Neuronal stem cell (in vitro differentiated cells): Measurements from ENCODE around the gene GK.
"Not testable (repeated sequence)": the region's sequence is repeated elsewhere in the genome, so short reads cannot be mapped to it uniquely, and the experiment has no call there.

Source experiments
- DNase-seq: peaks from one replicate; pipeline ENCODE4 v3.0.0-alpha.2; 2013; ENCODE audit warnings: low spot score
- H2AFZ ChIP-seq: one replicate; pipeline ENCODE4 v1.6.1; 2013; ENCODE audit warnings: mild to moderate bottlenecking, low read length, inconsistent platforms
- H2AK5ac ChIP-seq: 2 replicates; pipeline ENCODE4 v1.6.1; 2013; ENCODE audit warnings: low read depth, mild to moderate bottlenecking, inconsistent platforms, low read length, moderate library complexity, mixed read lengths
- H2BK120ac ChIP-seq: 2 replicates; pipeline ENCODE4 v1.6.1; 2013; ENCODE audit warnings: low read depth, mild to moderate bottlenecking, inconsistent platforms, low read length, moderate library complexity, mixed read lengths
- H2BK12ac ChIP-seq: one replicate; pipeline ENCODE4 v1.6.1; 2013; ENCODE audit warnings: low read length, inconsistent platforms
- H2BK15ac ChIP-seq: 2 replicates; pipeline ENCODE4 v1.6.1; 2013; ENCODE audit warnings: mild to moderate bottlenecking, low read length, inconsistent platforms, mixed read lengths
- H2BK5ac ChIP-seq: one replicate; pipeline ENCODE4 v1.6.1; 2013; ENCODE audit warnings: inconsistent platforms, mild to moderate bottlenecking, low read length, moderate library complexity
- H3K14ac ChIP-seq: one replicate; pipeline ENCODE4 v1.6.1; 2013; ENCODE audit warnings: low read length, inconsistent platforms
- H3K18ac ChIP-seq: 2 replicates; pipeline ENCODE4 v1.6.1; 2013; ENCODE audit warnings: low read length, inconsistent platforms
- H3K23ac ChIP-seq: 2 replicates; pipeline ENCODE4 v1.6.1; 2013; ENCODE audit warnings: low read depth, mild to moderate bottlenecking, mixed read lengths, low read length, inconsistent platforms; ENCODE audit not compliant: poor library complexity
- H3K27ac ChIP-seq: replicated peaks from 3 replicates; pipeline ENCODE4 v1.5.1; 2013; ENCODE audit warnings: low read length, inconsistent platforms
- H3K27me3 ChIP-seq, 3 experiments: 2 replicates each; pipeline ENCODE4 v1.6.1; 2013; ENCODE audit warnings: low read length in 3 of 3, mild to moderate bottlenecking in 2 of 3, inconsistent platforms in 1 of 3, low read depth in 1 of 3, mixed read lengths in 1 of 3, moderate library complexity in 1 of 3; ENCODE audit not compliant: control insufficient read depth in 3 of 3, insufficient read depth in 3 of 3
- H3K36me3 ChIP-seq, 2 donors: replicated peaks in 1 of 2; 2 replicates each; pipeline ENCODE4 v1.6.1; 2013; ENCODE audit warnings: low read length in 2 of 2; ENCODE audit not compliant: control insufficient read depth in 2 of 2, insufficient read depth in 2 of 2
- H3K4ac ChIP-seq: 2 replicates; pipeline ENCODE4 v1.6.1; 2013; ENCODE audit warnings: inconsistent platforms, mild to moderate bottlenecking, low read length, moderate library complexity
- H3K4me1 ChIP-seq, 2 donors: 1 replicate in 1 of 2; 2 replicates in 1 of 2; pipeline ENCODE4 v1.6.1; 2013; ENCODE audit warnings: low read length in 2 of 2, low read depth in 1 of 2; ENCODE audit not compliant: control insufficient read depth in 2 of 2, insufficient read depth in 1 of 2
- H3K4me2 ChIP-seq: one replicate; pipeline ENCODE4 v1.6.1; 2013; ENCODE audit warnings: mild to moderate bottlenecking, low read length, inconsistent platforms; ENCODE audit not compliant: insufficient read depth, poor library complexity, severe bottlenecking
- H3K4me3 ChIP-seq, 2 donors: 2 replicates each; pipeline ENCODE4 v1.5.1; 2013; ENCODE audit warnings: low read length in 2 of 2, mild to moderate bottlenecking in 2 of 2, inconsistent platforms in 1 of 2, moderate library complexity in 1 of 2
- H3K79me1 ChIP-seq: one replicate; pipeline ENCODE4 v1.6.1; 2013; ENCODE audit warnings: low read depth, mild to moderate bottlenecking, inconsistent platforms, low read length, moderate library complexity
- H3K9ac ChIP-seq: one replicate; pipeline ENCODE4 v1.6.1; 2013; ENCODE audit warnings: mild to moderate bottlenecking, low read depth, low read length, inconsistent platforms; ENCODE audit not compliant: poor library complexity
- H3K9me3 ChIP-seq, 2 donors: replicated peaks in 1 of 2; 2 replicates each; pipeline versions ENCODE3 to v1.6.1; 2013; ENCODE audit warnings: low read length in 2 of 2, mild to moderate bottlenecking in 2 of 2, inconsistent platforms in 1 of 2, low read depth in 1 of 2, mixed read lengths in 1 of 2, moderate library complexity in 1 of 2; ENCODE audit not compliant: control insufficient read depth in 2 of 2, insufficient read depth in 1 of 2
- H4K8ac ChIP-seq: one replicate; pipeline ENCODE4 v1.6.1; 2013; ENCODE audit warnings: low read depth, mild to moderate bottlenecking, inconsistent platforms, low read length, moderate library complexity
- H4K91ac ChIP-seq: one replicate; pipeline ENCODE4 v1.6.1; 2013; ENCODE audit warnings: low read length, low read depth, mild to moderate bottlenecking, inconsistent platforms; ENCODE audit not compliant: poor library complexity
- WGBS, 2 donors: extraction: QIAGEN DNeasy Blood & Tissue Kit; methylation state at CpG; one replicate each; pipeline ENCODE4 v1.1.7; 2013; ENCODE audit warnings: missing lambda C conversion rate in 2 of 2, mixed read lengths in 1 of 2; ENCODE audit not compliant: insufficient read length in 2 of 2, insufficient replicate concordance in 1 of 2; ENCODE audit errors: extremely low coverage in 2 of 2; 5-methylcytosine and 5-hydroxymethylcytosine counted together

GK gene

GRCh38 chrX:30634070-30634469 lies 19.2 kb upstream of the GK start:
- not testable (repeated sequence) for H2BK5ac ChIP-seq, H3K27ac ChIP-seq, H3K4me3 ChIP-seq, H2BK15ac ChIP-seq, H4K8ac ChIP-seq, H3K4ac ChIP-seq, H3K4me1 ChIP-seq, H2AK5ac ChIP-seq, DNase-seq, H3K9me3 ChIP-seq, H3K23ac ChIP-seq, H2BK12ac ChIP-seq, H3K14ac ChIP-seq, H3K27me3 ChIP-seq, H3K36me3 ChIP-seq, H3K79me1 ChIP-seq, H4K91ac ChIP-seq, H2BK120ac ChIP-seq, H2AFZ ChIP-seq, H3K4me2 ChIP-seq, H3K9ac ChIP-seq, H3K18ac ChIP-seq
- WGBS, 2 donors, result no CpG with 5 or more reads among the region's 6 CpGs

- DNase-seq, result no peak
Observed at GRCh38 chrX:30635630-30636029, 17.6 kb upstream of the GK start.

GRCh38 chrX:30637874-30638815 lies 15.1 kb upstream of the GK start:
- Histone ChIP-seq H3K27me3 (no peaks in the 10 kb centered on the region), H2BK120ac (no peak overlapping the region), H2BK12ac (no peak overlapping the region), H3K36me3 (no peaks in the 10 kb centered on the region), H3K14ac (no peak overlapping the region), H2AK5ac (no peak overlapping the region), H2BK5ac (no peak overlapping the region), H3K27ac (no peak overlapping the region), H3K4ac (no peak overlapping the region), H4K8ac (no peak overlapping the region), H4K91ac (no peak overlapping the region), H3K4me3 (no peak overlapping the region), H3K9ac (no peak overlapping the region), H3K4me1 (no peaks in the 10 kb centered on the region), H2AFZ (no peak overlapping the region), H3K79me1 (no peaks in the 10 kb centered on the region), H3K23ac (no peak overlapping the region), H3K18ac (no peak overlapping the region), H3K9me3 (no peaks in the 10 kb centered on the region), H3K4me2 (no peak overlapping the region), H2BK15ac (no peak overlapping the region)
- no peak for DNase-seq
- no CpG with 5 or more reads among the region's 8 CpGs for WGBS, 2 donors

More at GRCh38 chrX:30635630-30636029, 17.6 kb upstream of the GK start:
- no peak overlapping the region for H3K27ac ChIP-seq
- no peak overlapping the region for H3K18ac ChIP-seq
- no peaks in the 10 kb centered on the region for H3K9me3 ChIP-seq
- no peak overlapping the region for H4K91ac ChIP-seq
- no peak overlapping the region for H3K9ac ChIP-seq
- no peak overlapping the region for H3K14ac ChIP-seq
- H3K4me3 ChIP-seq, result no peak overlapping the region
- H3K27me3 ChIP-seq, result no peaks in the 10 kb centered on the region
- H2BK5ac ChIP-seq, result no peak overlapping the region
- H2AK5ac ChIP-seq, result no peak overlapping the region
- H3K4me1 ChIP-seq, result no peaks in the 10 kb centered on the region
- H3K4me2 ChIP-seq, result no peak overlapping the region
- no peak overlapping the region for H3K23ac ChIP-seq
- no peak overlapping the region for H2BK120ac ChIP-seq
- no peaks in the 10 kb centered on the region for H3K79me1 ChIP-seq
- H3K36me3 ChIP-seq, result no peaks in the 10 kb centered on the region
- no CpG with 5 or more reads among the region's 4 CpGs for WGBS, 2 donors
- no peak overlapping the region for H2BK15ac ChIP-seq
- no peak overlapping the region for H4K8ac ChIP-seq
- H2AFZ ChIP-seq, result no peak overlapping the region
- no peak overlapping the region for H2BK12ac ChIP-seq
- H3K4ac ChIP-seq, result no peak overlapping the region

- H2BK12ac ChIP-seq, H4K91ac ChIP-seq, H4K8ac ChIP-seq, H3K4ac ChIP-seq, H3K27ac ChIP-seq, H3K14ac ChIP-seq, H3K36me3 ChIP-seq, H3K9me3 ChIP-seq, H2BK5ac ChIP-seq, DNase-seq, H3K4me3 ChIP-seq, H2BK15ac ChIP-seq, H2AFZ ChIP-seq, H3K23ac ChIP-seq, H3K27me3 ChIP-seq, H3K9ac ChIP-seq, H2BK120ac ChIP-seq, H2AK5ac ChIP-seq, H3K18ac ChIP-seq, H3K79me1 ChIP-seq, H3K4me1 ChIP-seq, H3K4me2 ChIP-seq: not testable (repeated sequence)
- WGBS, 2 donors, result no CpG with 5 or more reads among the region's 5 CpGs
Observed at GRCh38 chrX:30639702-30640101, 13.5 kb upstream of the GK start.
